Stomach (tissue), 9 donors: Measurements from ENCODE around the gene CCBE1. TPM values are rescaled to one million over a fixed set of nuclear protein-coding genes. Genes with fewer than 3 reads are reported as not detected.

ENCODE experiments used
- DNase-seq, 2 donors: peaks; one replicate each; pipeline versions ENCODE4 v3.0.0 to v3.0.0-alpha.2; 2013 to 2019
- H3K27ac ChIP-seq, 5 donors: fragments of 200-600 bp in 4 of 5; sonication (generic) in 4 of 5; one replicate each; pipeline ENCODE4 v1.5.1; 2013 to 2019; ENCODE audit warnings: mild to moderate bottlenecking in 1 of 5, moderate library complexity in 1 of 5
- H3K27me3 ChIP-seq, 3 donors: fragments of 200-600 bp; sonication (generic); one replicate each; pipeline ENCODE4 v1.5.1; 2017 to 2019; ENCODE audit warnings: mixed run types in 1 of 3
- H3K36me3 ChIP-seq, 4 donors: fragments of 200-600 bp; sonication (generic); 1 replicate in 3 of 4; 2 replicates in 1 of 4; pipeline ENCODE4 v1.5.1; 2016 to 2019
- H3K4me1 ChIP-seq, 4 donors: fragments of 200-600 bp; sonication (generic); one replicate each; pipeline ENCODE4 v1.5.1; 2016 to 2019
- H3K4me3 ChIP-seq, 4 donors: fragments of 200-600 bp; sonication (generic) in 3 of 4; one replicate each; pipeline ENCODE4 v1.5.1; 2016 to 2019; ENCODE audit warnings: mild to moderate bottlenecking in 1 of 4
- H3K9me3 ChIP-seq, 4 donors: fragments of 200-600 bp; sonication (generic); one replicate each; pipeline ENCODE4 v1.5.1; 2016 to 2019
- CTCF ChIP-seq, 7 experiments: fragments of 450-650 bp in 4 of 7; fragments of 200-600 bp in 3 of 7; sonication (generic) in 3 of 7; IDR thresholded peaks; one replicate each; pipeline ENCODE4 v1.5.1; 2016 to 2019; ENCODE audit warnings: antibody characterized with exemption in 7 of 7, control low read depth in 2 of 7, mild to moderate bottlenecking in 1 of 7
- EP300 ChIP-seq: sonication (generic); formaldehyde crosslinking; IDR thresholded peaks from one replicate; pipeline ENCODE4 v1.6.1; 2017; ENCODE audit warnings: antibody characterized with exemption
- POLR2A ChIP-seq, 4 donors: fragments of 450-650 bp; IDR thresholded peaks; one replicate each; pipeline ENCODE4 v1.6.1; 2016; ENCODE audit warnings: antibody characterized with exemption in 4 of 4, control low read depth in 2 of 4, mild to moderate bottlenecking in 1 of 4, moderate library complexity in 1 of 4
- POLR2AphosphoS5 ChIP-seq, 3 donors: sonication (generic); formaldehyde crosslinking; IDR thresholded peaks; one replicate each; pipeline ENCODE4 v1.6.1; 2016; ENCODE audit warnings: antibody characterized with exemption in 3 of 3
- WGBS, 5 donors: extraction: QIAGEN DNeasy Blood & Tissue Kit in 3 of 5; methylation state at CpG; one replicate each; pipeline versions ENCODE4 v1.1.5 to v1.1.7; 2013 to 2018; 5-methylcytosine and 5-hydroxymethylcytosine counted together
- intact Hi-C: fragments of 100-400 bp; cut with DNase I; formaldehyde crosslinking; loops from one replicate; pipeline ENCODE4 v1.15.1; 2023; ENCODE audit warnings: low total_unique reads
- polyA plus RNA-seq, 3 donors: library from polyadenylated mRNA; stranded (reverse); fragments of 200-250 nt; gene quantifications; one replicate each; pipeline ENCODE4 v1.2.3, GENCODE V29; 2013
- total RNA-seq, 5 donors: library from RNA; depleted of rRNA; stranded (reverse); fragments of >200 nt; gene quantifications; one replicate each; pipeline versions ENCODE4 v1.1.0 to v1.2.3, GENCODE V29; 2014 to 2016
- donor health status: healthy with polysubstance abuse.
- donor health status: Bipolar disorder and iron deficiency.
- donor health status: healthy.

Gene CCBE1
- total and polyA plus RNA-seq, 8 donors, result 0.29 to 4.0 (median 1.2) TPM

- Histone ChIP-seq H3K36me3 (no peaks in the 10 kb centered on the region), H3K27me3 (peaks cover 0 to 8% (median 0%) of the 10 kb centered on the region in 3 donors), H3K4me1 (no peaks in the 10 kb centered on the region), H3K27ac (no peak overlapping the region), H3K9me3 (no peaks in the 10 kb centered on the region), H3K4me3 (no peak overlapping the region)
- intact Hi-C loops, result no loop called here
- 60 to 74% (median 73%) methylated on average over 11 of the region's 11 CpGs for WGBS, 5 donors
- DNase-seq, result no peak
- TF ChIP-seq EP300 (no peak), POLR2A (IDR thresholded peaks at IDR 0.05) (no peak), POLR2AphosphoS5 (IDR thresholded peaks at IDR 0.05) (no peak), CTCF (IDR thresholded peaks at IDR 0.05) (no peak)
These were observed 50.8 kb downstream of the CCBE1 start for GRCh38 chr18:59646228-59646962.

GRCh38 chr18:59643740-59644139 lies 53.5 kb downstream of the CCBE1 start:
- TF ChIP-seq POLR2A (IDR thresholded peaks at IDR 0.05), result no peak
- TF ChIP-seq POLR2AphosphoS5 (IDR thresholded peaks at IDR 0.05), result no peak
- TF ChIP-seq EP300, result no peak
- TF ChIP-seq CTCF (IDR thresholded peaks at IDR 0.05), result no peak
- no peak for DNase-seq
- WGBS, 5 donors, result 85 to 98% (median 94%) methylated on average over 6 of the region's 6 CpGs
- Histone ChIP-seq H3K27ac (no peak overlapping the region), H3K27me3 (no peaks in the 10 kb centered on the region), H3K36me3 (no peaks in the 10 kb centered on the region), H3K4me3 (no peak overlapping the region), H3K9me3 (no peaks in the 10 kb centered on the region), H3K4me1 (no peaks in the 10 kb centered on the region)
- intact Hi-C loops, result no loop called here

GRCh38 chr18:59640721-59641120 lies 56.5 kb downstream of the CCBE1 start:
- Histone ChIP-seq H3K27me3 (no peaks in the 10 kb centered on the region), H3K9me3 (no peaks in the 10 kb centered on the region), H3K4me1 (no peaks in the 10 kb centered on the region), H3K4me3 (no peak overlapping the region), H3K36me3 (no peaks in the 10 kb centered on the region), H3K27ac (no peak overlapping the region)
- DNase-seq, result no peak
- 83 to 92% (median 85%) methylated on average over 3 of the region's 3 CpGs for WGBS, 5 donors
- intact Hi-C loops, result no loop called here
- TF ChIP-seq POLR2AphosphoS5 (IDR thresholded peaks at IDR 0.05) (no peak), POLR2A (IDR thresholded peaks at IDR 0.05) (no peak), CTCF (IDR thresholded peaks at IDR 0.05) (no peak), EP300 (no peak)

GRCh38 chr18:59639821-59640220 lies 57.4 kb downstream of the CCBE1 start:
- 51 to 70% (median 56%) methylated on average over 5 of the region's 5 CpGs for WGBS, 5 donors
- intact Hi-C loops, result no loop called here

More at GRCh38 chr18:59639821-59640220, 57.4 kb downstream of the CCBE1 start:
- Histone ChIP-seq H3K4me3 (no peak overlapping the region), H3K4me1 (no peaks in the 10 kb centered on the region), H3K27ac (no peak overlapping the region), H3K27me3 (no peaks in the 10 kb centered on the region), H3K36me3 (no peaks in the 10 kb centered on the region), H3K9me3 (no peaks in the 10 kb centered on the region)
- no peak for DNase-seq
- TF ChIP-seq EP300 (no peak), POLR2A (IDR thresholded peaks at IDR 0.05) (no peak), CTCF (IDR thresholded peaks at IDR 0.05) (no peak), POLR2AphosphoS5 (IDR thresholded peaks at IDR 0.05) (no peak)
